ENCODE data around the gene RDH14. TPM values are rescaled to one million over a fixed set of nuclear protein-coding genes. Genes with fewer than 3 reads are reported as not detected.
A peak's percentile ranks its signal among the peaks of the same experiment; 100 is the strongest.

The RDH14 gene
- total and polyA plus RNA-seq, 2 experiments from 2014 or later, result 29.8 to 32.5 TPM

- Histone ChIP-seq H2AFZ (no peak overlapping the region), H3K79me2 (ENCODE audit: insufficient read depth) (no peaks in the 10 kb centered on the region), H3K4me1 (ENCODE audit: insufficient read depth) (peaks cover 14% of the 10 kb centered on the region), H3K27me3 (replicated peaks; ENCODE audit: insufficient read depth) (no peaks in the 10 kb centered on the region), H3K4me3 (no peak overlapping the region), H3K9ac (no peak overlapping the region), H3K36me3 (ENCODE audit: low read depth) (no peaks in the 10 kb centered on the region), H3K9me3 (ENCODE audit: low read depth) (no peaks in the 10 kb centered on the region), H3K9me2 (ENCODE audit: insufficient read depth) (no peaks in the 10 kb centered on the region), H3K4me2 (ENCODE audit: unreplicated experiment) (no peak overlapping the region), H3K27ac (no peak overlapping the region), H3F3A (ENCODE audit: insufficient read depth) (peaks cover 22% of the 10 kb centered on the region), H4K20me1 (ENCODE audit: insufficient read depth) (no peaks in the 10 kb centered on the region)
- 87 to 96% methylated on average over 3 of the region's 3 CpGs for WGBS, 2 experiments (ENCODE audit: low coverage in 1 of 2, low lambda C conversion rate in 2 of 2, missing lambda C conversion rate in 2 of 2)
- DNase-seq, result no peak
- in situ Hi-C loops (cut with MboI), result no loop called here
- TF ChIP-seq EZH2 (IDR thresholded peaks at IDR 0.05; ENCODE audit: insufficient read depth, poor library complexity, severe bottlenecking) (no peak), EZH2phosphoT487 (IDR thresholded peaks at IDR 0.05; ENCODE audit: insufficient read depth, low read depth) (no peak)
Measured at GRCh38 chr2:18603854-18604530, 43.5 kb upstream of the RDH14 start.

DNA sequence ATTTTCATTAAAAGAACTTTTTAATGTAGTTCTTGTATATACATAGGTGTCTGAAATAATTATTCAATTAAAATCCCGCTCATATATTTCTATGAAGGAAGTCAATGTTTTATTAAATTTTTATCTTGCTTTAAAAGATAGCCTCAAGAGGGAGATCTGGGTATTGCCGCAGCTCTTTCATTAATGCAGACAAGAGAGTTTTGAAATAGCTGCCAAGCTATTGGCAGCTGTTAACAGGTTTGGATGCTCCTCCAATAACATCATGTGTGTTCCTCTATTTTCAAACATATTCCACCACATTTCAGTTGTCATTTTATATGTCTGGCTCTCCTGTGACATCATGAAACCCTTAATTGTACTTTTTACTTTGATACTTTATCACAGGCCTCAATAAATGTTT is 41.8 kb upstream of the RDH14 start:
- no peaks in the 10 kb centered on the region for H3K36me3 ChIP-seq (ENCODE audit: low read depth)
- no peaks in the 10 kb centered on the region for H3K9me3 ChIP-seq (ENCODE audit: low read depth)
- no peaks in the 10 kb centered on the region for H3K27me3 ChIP-seq (replicated peaks; ENCODE audit: insufficient read depth)
- H2AFZ ChIP-seq, result no peak overlapping the region
- no peaks in the 10 kb centered on the region for H3K79me2 ChIP-seq (ENCODE audit: insufficient read depth)
- TF ChIP-seq EZH2phosphoT487 (IDR thresholded peaks at IDR 0.05; ENCODE audit: insufficient read depth, low read depth) (no peak), EZH2 (IDR thresholded peaks at IDR 0.05; ENCODE audit: insufficient read depth, poor library complexity, severe bottlenecking) (no peak)
- WGBS, 2 experiments (ENCODE audit: low coverage in 1 of 2, low lambda C conversion rate in 2 of 2, missing lambda C conversion rate in 2 of 2), result 80 to 87% methylated on average over 2 of the region's 2 CpGs
- in situ Hi-C loops (cut with MboI), result no loop called here
- H3K9me2 ChIP-seq (ENCODE audit: insufficient read depth), result no peaks in the 10 kb centered on the region
- no peaks in the 10 kb centered on the region for H4K20me1 ChIP-seq (ENCODE audit: insufficient read depth)
- no peak overlapping the region for H3K9ac ChIP-seq
- no peak overlapping the region for H3K4me3 ChIP-seq
- no peak overlapping the region for H3K27ac ChIP-seq
- no peak for DNase-seq
- H3K4me2 ChIP-seq (ENCODE audit: unreplicated experiment), result no peak overlapping the region
- peaks cover 37% of the 10 kb centered on the region for H3F3A ChIP-seq (ENCODE audit: insufficient read depth)
- peaks cover 23% of the 10 kb centered on the region for H3K4me1 ChIP-seq (ENCODE audit: insufficient read depth)

DNA sequence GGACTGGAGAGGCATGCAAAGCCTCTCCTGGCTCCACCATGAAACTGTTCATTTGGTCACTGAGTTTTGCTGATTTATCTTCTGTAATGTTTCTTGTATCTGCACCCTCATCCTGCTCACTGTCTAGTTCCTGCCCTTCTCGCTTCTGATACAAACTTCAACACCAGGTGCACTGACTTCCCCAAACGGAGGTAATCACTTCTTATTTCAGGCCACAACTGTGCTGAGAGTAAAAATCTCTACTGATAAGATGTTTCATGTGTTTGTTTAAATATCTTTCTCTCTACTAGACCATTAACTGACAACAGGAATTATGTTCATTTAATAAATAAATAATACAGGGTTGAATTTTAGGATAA is 39.8 kb upstream of the RDH14 start:
- DNase-seq, result no peak
- Histone ChIP-seq H4K20me1 (ENCODE audit: insufficient read depth) (no peaks in the 10 kb centered on the region), H3K9me2 (ENCODE audit: insufficient read depth) (no peaks in the 10 kb centered on the region), H3K4me2 (ENCODE audit: unreplicated experiment) (peak overlapping the region; percentile 40), H3K9me3 (ENCODE audit: low read depth) (no peaks in the 10 kb centered on the region), H3K27ac (no peak overlapping the region), H2AFZ (no peak overlapping the region), H3K79me2 (ENCODE audit: insufficient read depth) (no peaks in the 10 kb centered on the region), H3K4me3 (no peak overlapping the region), H3K9ac (no peak overlapping the region), H3K27me3 (replicated peaks; ENCODE audit: insufficient read depth) (no peaks in the 10 kb centered on the region), H3F3A (ENCODE audit: insufficient read depth) (peaks cover 37% of the 10 kb centered on the region), H3K36me3 (ENCODE audit: low read depth) (no peaks in the 10 kb centered on the region), H3K4me1 (ENCODE audit: insufficient read depth) (peaks cover 23% of the 10 kb centered on the region)
- 50 to 100% methylated on average over 1 to 2 of the region's 2 CpGs for WGBS, 2 experiments (ENCODE audit: low coverage in 1 of 2, low lambda C conversion rate in 2 of 2, missing lambda C conversion rate in 2 of 2)
- in situ Hi-C loops (cut with MboI), result no loop called here
- TF ChIP-seq EZH2 (IDR thresholded peaks at IDR 0.05; ENCODE audit: insufficient read depth, poor library complexity, severe bottlenecking) (no peak), EZH2phosphoT487 (IDR thresholded peaks at IDR 0.05; ENCODE audit: insufficient read depth, low read depth) (no peak)

DNA sequence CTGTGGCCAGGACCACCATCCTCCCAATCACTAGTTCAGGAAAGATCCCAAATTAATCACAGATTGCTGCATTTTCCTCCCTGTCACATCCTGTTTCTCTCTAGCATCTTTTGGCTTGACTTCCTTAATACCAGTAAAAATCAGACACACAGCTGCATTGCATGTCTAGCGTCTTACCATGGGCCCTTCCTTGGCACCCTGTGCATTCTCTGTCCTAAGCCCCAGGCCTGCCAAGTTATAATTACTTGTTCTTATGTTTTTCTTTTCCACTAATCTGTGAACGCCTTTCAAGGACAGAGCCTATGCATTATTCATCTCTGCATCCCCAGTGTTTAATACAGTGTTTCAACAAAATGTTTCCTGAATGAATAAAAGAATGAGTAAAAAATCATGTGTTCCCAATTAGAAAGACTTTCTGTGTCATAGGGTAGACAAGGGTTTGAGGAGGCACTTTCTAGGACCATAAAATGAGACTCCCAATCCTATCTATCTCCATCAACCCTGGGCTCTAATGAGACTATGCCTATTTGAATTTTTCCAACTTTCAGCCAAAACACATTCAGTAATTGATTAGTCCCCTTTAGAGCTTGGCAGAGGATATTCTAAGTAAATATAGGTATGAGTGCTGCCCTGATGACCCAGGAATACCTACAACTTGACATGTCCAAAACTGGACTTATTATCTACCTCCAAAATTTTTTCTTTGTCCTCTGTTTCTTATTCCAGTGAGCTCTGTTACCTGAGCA is 39.2 kb upstream of the RDH14 start:
- Histone ChIP-seq H3K9ac (0 out of 2 replicates have a peak overlapping the region, but pooled peaks have one; percentile 5), H3K4me1 (ENCODE audit: insufficient read depth) (peaks cover 23% of the 10 kb centered on the region), H3K9me3 (ENCODE audit: low read depth) (no peaks in the 10 kb centered on the region), H2AFZ (peak overlapping the region; percentile 45), H3K9me2 (ENCODE audit: insufficient read depth) (no peaks in the 10 kb centered on the region), H3F3A (ENCODE audit: insufficient read depth) (peaks cover 37% of the 10 kb centered on the region), H3K79me2 (ENCODE audit: insufficient read depth) (no peaks in the 10 kb centered on the region), H4K20me1 (ENCODE audit: insufficient read depth) (no peaks in the 10 kb centered on the region), H3K4me3 (peak overlapping the region; percentile 22; the same call in 1 of the 2 replicates), H3K4me2 (ENCODE audit: unreplicated experiment) (peak overlapping the region; percentile 40), H3K36me3 (ENCODE audit: low read depth) (no peaks in the 10 kb centered on the region), H3K27ac (peak overlapping the region; percentile 50), H3K27me3 (replicated peaks; ENCODE audit: insufficient read depth) (no peaks in the 10 kb centered on the region)
- in situ Hi-C loops (cut with MboI), result no loop called here
- TF ChIP-seq EZH2phosphoT487 (IDR thresholded peaks at IDR 0.05; ENCODE audit: insufficient read depth, low read depth) (no peak), EZH2 (IDR thresholded peaks at IDR 0.05; ENCODE audit: insufficient read depth, poor library complexity, severe bottlenecking) (no peak)
- WGBS, 2 experiments (ENCODE audit: low coverage in 1 of 2, low lambda C conversion rate in 2 of 2, missing lambda C conversion rate in 2 of 2), result 0 to 1% methylated on average over 2 of the region's 2 CpGs
- DNase-seq, result peak; percentile 87
